ENCODE data around the gene SMAD2. TPM values are rescaled to one million over a fixed set of nuclear protein-coding genes. Genes with fewer than 3 reads are reported as not detected.
A peak's percentile ranks its signal among the peaks of the same experiment; 100 is the strongest.
"Not testable (repeated sequence)": the region's sequence is repeated elsewhere in the genome, so short reads cannot be mapped to it uniquely, and the experiment has no call there.

Gene SMAD2
- total RNA-seq (2014; rRNA removed; shearing (Covaris generic)) = 88.1 and 105 TPM in 2 replicates

GRCh38 chr18:47930199-47930930, at the start of gene SMAD2:
SMAD2 (minus strand) TSS chr18:47930659; CDS start chr18:47896756, 33,903 bp downstream.
- DNase-seq (ENCODE audit: low spot score) = peak; percentile 26

- no peak for DNase-seq (ENCODE audit: low spot score)
Measured at GRCh38 chr18:47979611-47980200, 49.2 kb upstream of the SMAD2 start.

- no peak for DNase-seq (ENCODE audit: low spot score)
Measured at GRCh38 chr18:47978603-47979002, 48.1 kb upstream of the SMAD2 start.

GRCh38 chr18:47978141-47978540, 47.7 kb upstream of the SMAD2 start:
- DNase-seq (ENCODE audit: low spot score) = no peak

- DNase-seq (ENCODE audit: low spot score) = no peak
Measured at GRCh38 chr18:47975701-47976100, 45.2 kb upstream of the SMAD2 start.

GRCh38 chr18:47975105-47975504, 44.6 kb upstream of the SMAD2 start:
- no peak for DNase-seq (ENCODE audit: low spot score)

GRCh38 chr18:47970664-47971531, 40.4 kb upstream of the SMAD2 start:
- DNase-seq (ENCODE audit: low spot score) = no peak

- DNase-seq (ENCODE audit: low spot score) = peak; percentile 42
Measured at GRCh38 chr18:47969816-47970215, 39.4 kb upstream of the SMAD2 start.

GRCh38 chr18:47968721-47969120, 38.3 kb upstream of the SMAD2 start:
- DNase-seq (ENCODE audit: low spot score) = peak; percentile 56

GRCh38 chr18:47968006-47968676, 37.7 kb upstream of the SMAD2 start:
- DNase-seq (ENCODE audit: low spot score) = peak; percentile 85

- DNase-seq (ENCODE audit: low spot score) = no peak
Measured at GRCh38 chr18:47964053-47964452, 33.6 kb upstream of the SMAD2 start.

- not testable (repeated sequence) for DNase-seq (ENCODE audit: low spot score)
Measured at GRCh38 chr18:47961003-47961402, 30.5 kb upstream of the SMAD2 start.

GRCh38 chr18:47953471-47953931, 23.0 kb upstream of the SMAD2 start:
- peak; percentile 61 for DNase-seq (ENCODE audit: low spot score)

GRCh38 chr18:47950511-47950910, 20.1 kb upstream of the SMAD2 start:
- DNase-seq (ENCODE audit: low spot score) = no peak

- no peak for DNase-seq (ENCODE audit: low spot score)
Measured at GRCh38 chr18:47949202-47949601, 18.7 kb upstream of the SMAD2 start.

GRCh38 chr18:47946889-47947288, 16.4 kb upstream of the SMAD2 start:
- no peak for DNase-seq (ENCODE audit: low spot score)

- peak; percentile 85 for DNase-seq (ENCODE audit: low spot score)
Measured at GRCh38 chr18:47944972-47945852, 14.8 kb upstream of the SMAD2 start.

- no peak for DNase-seq (ENCODE audit: low spot score)
Measured at GRCh38 chr18:47936952-47937351, 6.5 kb upstream of the SMAD2 start.

GRCh38 chr18:47935321-47936055, 5.0 kb upstream of the SMAD2 start:
- no peak for DNase-seq (ENCODE audit: low spot score)

- peak; percentile 1 for DNase-seq (ENCODE audit: low spot score)
Measured at GRCh38 chr18:47932603-47933002, 2.1 kb upstream of the SMAD2 start.

Measured in A172 (cell line).